Measurements from ENCODE around the gene CEP83.

Gene CEP83

DNA sequence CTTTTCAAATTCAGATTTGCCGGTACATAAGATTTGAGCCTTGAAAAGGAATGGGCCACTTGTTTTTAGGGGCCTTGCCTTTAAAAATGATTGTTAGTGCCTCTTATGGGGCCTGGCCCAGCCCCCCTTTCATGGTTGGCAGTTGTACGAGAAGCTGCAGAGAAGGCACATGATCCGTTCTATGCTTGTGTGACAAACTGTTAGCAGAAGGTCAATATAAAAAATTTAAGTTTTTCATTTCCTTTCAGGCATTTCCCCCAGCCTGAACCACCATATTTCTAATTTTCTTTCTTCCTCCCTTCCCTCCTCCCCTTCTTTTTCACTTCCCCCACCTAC lies 192.2 kb downstream of the CEP83 start:
- Histone ChIP-seq H3K27ac (replicated peaks; ENCODE audit: low read length) (no peak overlapping the region), H3K27me3 (ENCODE audit: control insufficient read depth in 3 of 3, insufficient read depth in 3 of 3, low read depth in 1 of 3, low read length in 3 of 3) (no peaks in the 10 kb centered on the region), H3K14ac (ENCODE audit: low read length) (no peak overlapping the region), H3K4me3 (ENCODE audit: low read length in 2 of 2) (no peak overlapping the region), H2BK15ac (ENCODE audit: low read length) (no peak overlapping the region), H3K9me3 (replicated peaks in 1 of 2; ENCODE audit: control insufficient read depth in 2 of 2, insufficient read depth in 1 of 2, low read depth in 1 of 2, low read length in 2 of 2) (no peaks in the 10 kb centered on the region), H3K23ac (ENCODE audit: low read depth, low read length, poor library complexity) (no peak overlapping the region), H2BK120ac (ENCODE audit: low read depth, low read length) (no peak overlapping the region), H2BK12ac (ENCODE audit: low read length) (no peak overlapping the region), H3K18ac (ENCODE audit: low read length) (no peak overlapping the region), H3K4me1 (ENCODE audit: control insufficient read depth in 2 of 2, insufficient read depth in 1 of 2, low read depth in 1 of 2, low read length in 2 of 2) (peaks cover 5 to 14% of the 10 kb centered on the region in 2 donors), H4K91ac (ENCODE audit: low read depth, low read length, poor library complexity) (no peak overlapping the region), H4K8ac (ENCODE audit: low read depth, low read length) (no peak overlapping the region), H3K9ac (ENCODE audit: low read depth, low read length, poor library complexity) (no peak overlapping the region), H3K36me3 (replicated peaks in 1 of 2; ENCODE audit: control insufficient read depth in 2 of 2, insufficient read depth in 2 of 2, low read length in 2 of 2) (peaks cover 0 to 3% of the 10 kb centered on the region in 2 donors), H2BK5ac (ENCODE audit: low read length) (no peak overlapping the region), H2AFZ (ENCODE audit: low read length) (no peak overlapping the region), H3K4ac (ENCODE audit: low read length) (no peak overlapping the region), H3K79me1 (ENCODE audit: low read depth, low read length) (no peaks in the 10 kb centered on the region), H3K4me2 (ENCODE audit: insufficient read depth, low read length, poor library complexity, severe bottlenecking) (no peak overlapping the region), H2AK5ac (ENCODE audit: low read depth, low read length) (no peak overlapping the region)
- no peak for DNase-seq (ENCODE audit: low spot score)
- WGBS, 2 donors (ENCODE audit: extremely low coverage in 2 of 2, insufficient read length in 2 of 2, insufficient replicate concordance in 1 of 2) = no CpG with 5 or more reads among the region's 3 CpGs

DNA sequence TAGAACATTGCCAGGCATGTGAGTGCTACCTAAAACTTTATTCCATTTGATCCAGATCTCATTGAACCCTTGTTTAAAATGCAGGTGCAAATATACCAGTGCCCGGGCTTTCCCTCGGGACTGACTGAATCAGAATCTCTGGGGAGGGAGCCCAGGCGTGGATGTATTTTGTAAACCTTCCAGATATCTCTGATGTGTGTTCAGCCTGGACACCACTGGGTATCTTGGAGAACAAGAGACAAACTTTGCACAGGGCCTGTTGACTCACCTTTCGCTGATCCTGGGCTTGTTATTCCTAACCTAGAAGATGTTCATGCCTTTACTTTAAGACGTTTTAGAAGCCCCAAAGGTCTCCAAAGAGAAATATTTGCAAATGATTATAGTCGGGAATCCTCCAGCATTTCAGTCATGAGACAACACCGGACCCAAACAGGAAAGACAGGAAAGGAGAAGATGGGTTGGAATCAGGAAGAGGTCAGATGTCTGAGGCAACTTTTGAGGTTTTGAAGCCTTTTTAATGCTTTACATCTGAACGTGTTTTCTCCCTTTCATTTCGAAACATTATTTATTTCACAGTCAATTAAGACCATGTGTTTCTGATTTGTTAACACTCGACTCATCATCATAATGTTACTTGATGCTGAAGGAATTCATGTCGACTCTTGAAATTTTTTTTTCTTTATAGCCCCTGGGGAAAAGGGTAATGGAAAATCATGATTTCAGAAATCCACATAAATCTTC lies 192.7 kb downstream of the CEP83 start:
- H3K4me2 ChIP-seq (ENCODE audit: insufficient read depth, low read length, poor library complexity, severe bottlenecking) = no peak overlapping the region
- no peak overlapping the region for H2BK12ac ChIP-seq (ENCODE audit: low read length)
- no peak overlapping the region for H2BK120ac ChIP-seq (ENCODE audit: low read depth, low read length)
- no peak overlapping the region for H2BK15ac ChIP-seq (ENCODE audit: low read length)
- peaks cover 5 to 19% of the 10 kb centered on the region in 2 donors for H3K4me1 ChIP-seq (ENCODE audit: control insufficient read depth in 2 of 2, insufficient read depth in 1 of 2, low read depth in 1 of 2, low read length in 2 of 2)
- no peak overlapping the region for H2AK5ac ChIP-seq (ENCODE audit: low read depth, low read length)
- no peak overlapping the region for H2AFZ ChIP-seq (ENCODE audit: low read length)
- no peak overlapping the region for H2BK5ac ChIP-seq (ENCODE audit: low read length)
- no CpG with 5 or more reads among the region's 11 CpGs for WGBS, 2 donors (ENCODE audit: extremely low coverage in 2 of 2, insufficient read length in 2 of 2, insufficient replicate concordance in 1 of 2)
- no peak overlapping the region for H3K18ac ChIP-seq (ENCODE audit: low read length)
- H4K8ac ChIP-seq (ENCODE audit: low read depth, low read length) = no peak overlapping the region
- no peak overlapping the region for H3K27ac ChIP-seq (replicated peaks; ENCODE audit: low read length)
- no peak overlapping the region for H3K9ac ChIP-seq (ENCODE audit: low read depth, low read length, poor library complexity)
- H3K23ac ChIP-seq (ENCODE audit: low read depth, low read length, poor library complexity) = no peak overlapping the region
- no peaks in the 10 kb centered on the region for H3K9me3 ChIP-seq (replicated peaks in 1 of 2; ENCODE audit: control insufficient read depth in 2 of 2, insufficient read depth in 1 of 2, low read depth in 1 of 2, low read length in 2 of 2)
- DNase-seq (ENCODE audit: low spot score) = no peak
- no peak overlapping the region for H3K14ac ChIP-seq (ENCODE audit: low read length)
- H4K91ac ChIP-seq (ENCODE audit: low read depth, low read length, poor library complexity) = no peak overlapping the region
- H3K79me1 ChIP-seq (ENCODE audit: low read depth, low read length) = no peaks in the 10 kb centered on the region
- H3K27me3 ChIP-seq (ENCODE audit: control insufficient read depth in 3 of 3, insufficient read depth in 3 of 3, low read depth in 1 of 3, low read length in 3 of 3) = no peaks in the 10 kb centered on the region
- peaks cover 0 to 3% of the 10 kb centered on the region in 2 donors for H3K36me3 ChIP-seq (replicated peaks in 1 of 2; ENCODE audit: control insufficient read depth in 2 of 2, insufficient read depth in 2 of 2, low read length in 2 of 2)
- no peak overlapping the region for H3K4ac ChIP-seq (ENCODE audit: low read length)
- no peak overlapping the region for H3K4me3 ChIP-seq (ENCODE audit: low read length in 2 of 2)

DNA sequence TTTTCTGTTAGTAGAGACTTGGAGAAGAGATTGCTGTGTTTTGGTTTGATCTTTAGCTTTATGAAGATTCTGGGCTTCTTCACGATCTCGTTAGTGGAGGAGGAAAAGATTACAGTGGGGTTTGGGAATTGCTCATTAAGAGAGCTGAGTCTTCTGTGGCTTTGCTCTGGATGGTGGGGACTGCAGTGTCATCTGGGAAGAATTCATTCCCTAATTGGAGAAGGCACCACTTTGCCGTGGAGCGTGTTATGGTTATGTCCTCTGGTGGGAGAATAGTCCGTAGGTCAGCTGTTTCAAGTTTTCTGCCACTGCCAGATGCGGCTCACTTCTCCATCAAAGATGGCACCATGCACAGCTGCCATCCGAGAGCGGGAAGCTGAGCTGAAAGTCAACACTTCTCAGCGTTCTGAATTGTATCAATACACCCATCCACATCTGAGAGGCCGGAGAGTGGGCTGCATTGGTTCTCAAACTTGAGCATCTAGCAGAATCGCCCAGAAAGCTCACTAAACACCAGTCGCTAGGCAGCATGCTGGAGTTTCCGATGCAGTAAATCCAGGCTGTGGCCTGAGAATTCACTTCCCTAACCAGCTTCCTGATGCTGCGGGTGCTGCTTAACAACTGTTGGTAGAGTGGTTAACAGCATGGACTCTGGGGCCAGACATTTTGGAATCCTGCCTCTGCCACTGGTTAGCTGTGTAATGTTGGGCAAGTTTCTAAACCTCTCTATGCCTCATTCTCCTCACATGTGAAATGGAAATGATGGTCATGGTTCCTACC lies 193.5 kb downstream of the CEP83 start:
- Histone ChIP-seq H3K4me1 (ENCODE audit: control insufficient read depth in 2 of 2, insufficient read depth in 1 of 2, low read depth in 1 of 2, low read length in 2 of 2) (peaks cover 10 to 23% of the 10 kb centered on the region in 2 donors), H3K36me3 (replicated peaks in 1 of 2; ENCODE audit: control insufficient read depth in 2 of 2, insufficient read depth in 2 of 2, low read length in 2 of 2) (peaks cover 0 to 3% of the 10 kb centered on the region in 2 donors), H2AK5ac (ENCODE audit: low read depth, low read length) (no peak overlapping the region), H2BK15ac (ENCODE audit: low read length) (no peak overlapping the region), H3K9me3 (replicated peaks in 1 of 2; ENCODE audit: control insufficient read depth in 2 of 2, insufficient read depth in 1 of 2, low read depth in 1 of 2, low read length in 2 of 2) (no peaks in the 10 kb centered on the region), H3K9ac (ENCODE audit: low read depth, low read length, poor library complexity) (no peak overlapping the region), H3K79me1 (ENCODE audit: low read depth, low read length) (no peaks in the 10 kb centered on the region), H2BK5ac (ENCODE audit: low read length) (no peak overlapping the region), H3K4ac (ENCODE audit: low read length) (no peak overlapping the region), H3K4me3 (ENCODE audit: low read length in 2 of 2) (no peak overlapping the region), H3K27me3 (ENCODE audit: control insufficient read depth in 3 of 3, insufficient read depth in 3 of 3, low read depth in 1 of 3, low read length in 3 of 3) (no peaks in the 10 kb centered on the region), H3K18ac (ENCODE audit: low read length) (no peak overlapping the region), H3K23ac (ENCODE audit: low read depth, low read length, poor library complexity) (no peak overlapping the region), H4K91ac (ENCODE audit: low read depth, low read length, poor library complexity) (no peak overlapping the region), H2BK12ac (ENCODE audit: low read length) (no peak overlapping the region), H2BK120ac (ENCODE audit: low read depth, low read length) (no peak overlapping the region), H3K14ac (ENCODE audit: low read length) (no peak overlapping the region), H3K4me2 (ENCODE audit: insufficient read depth, low read length, poor library complexity, severe bottlenecking) (no peak overlapping the region), H3K27ac (replicated peaks; ENCODE audit: low read length) (no peak overlapping the region), H4K8ac (ENCODE audit: low read depth, low read length) (no peak overlapping the region), H2AFZ (ENCODE audit: low read length) (no peak overlapping the region)
- no CpG with 5 or more reads among the region's 14 CpGs for WGBS, 2 donors (ENCODE audit: extremely low coverage in 2 of 2, insufficient read length in 2 of 2, insufficient replicate concordance in 1 of 2)
- DNase-seq (ENCODE audit: low spot score) = no peak

DNA sequence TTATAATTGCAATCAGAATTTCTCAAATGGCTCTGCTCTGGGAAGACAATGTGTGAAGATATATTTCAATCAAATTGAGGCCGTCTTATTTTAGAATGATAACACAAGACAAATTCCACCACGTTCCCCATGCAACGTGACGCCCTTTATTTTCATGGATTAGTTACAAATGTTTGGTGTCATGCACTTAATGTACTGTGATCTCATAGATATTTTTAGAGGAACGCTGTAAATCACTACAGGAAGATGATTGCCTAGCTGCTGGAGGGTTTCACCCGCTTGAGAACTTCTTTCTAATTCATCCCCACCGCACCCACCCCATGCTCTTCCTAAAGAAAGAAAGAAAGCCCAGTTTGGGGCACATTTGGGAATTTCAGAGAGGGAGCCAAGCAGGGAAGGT lies 194.1 kb downstream of the CEP83 start:
- Histone ChIP-seq H3K79me1 (ENCODE audit: low read depth, low read length) (no peaks in the 10 kb centered on the region), H3K9me3 (replicated peaks in 1 of 2; ENCODE audit: control insufficient read depth in 2 of 2, insufficient read depth in 1 of 2, low read depth in 1 of 2, low read length in 2 of 2) (no peaks in the 10 kb centered on the region), H2BK15ac (ENCODE audit: low read length) (no peak overlapping the region), H3K4me1 (ENCODE audit: control insufficient read depth in 2 of 2, insufficient read depth in 1 of 2, low read depth in 1 of 2, low read length in 2 of 2) (peaks cover 11 to 26% of the 10 kb centered on the region in 2 donors), H2BK12ac (ENCODE audit: low read length) (no peak overlapping the region), H4K91ac (ENCODE audit: low read depth, low read length, poor library complexity) (no peak overlapping the region), H3K23ac (ENCODE audit: low read depth, low read length, poor library complexity) (no peak overlapping the region), H4K8ac (ENCODE audit: low read depth, low read length) (no peak overlapping the region), H3K36me3 (replicated peaks in 1 of 2; ENCODE audit: control insufficient read depth in 2 of 2, insufficient read depth in 2 of 2, low read length in 2 of 2) (peaks cover 2 to 3% of the 10 kb centered on the region in 2 donors), H3K4me3 (ENCODE audit: low read length in 2 of 2) (no peak overlapping the region), H3K27ac (replicated peaks; ENCODE audit: low read length) (no peak overlapping the region), H2BK120ac (ENCODE audit: low read depth, low read length) (no peak overlapping the region), H2AK5ac (ENCODE audit: low read depth, low read length) (no peak overlapping the region), H3K27me3 (ENCODE audit: control insufficient read depth in 3 of 3, insufficient read depth in 3 of 3, low read depth in 1 of 3, low read length in 3 of 3) (no peaks in the 10 kb centered on the region), H2BK5ac (ENCODE audit: low read length) (no peak overlapping the region), H3K14ac (ENCODE audit: low read length) (no peak overlapping the region), H3K18ac (ENCODE audit: low read length) (no peak overlapping the region), H3K4ac (ENCODE audit: low read length) (no peak overlapping the region), H2AFZ (ENCODE audit: low read length) (no peak overlapping the region), H3K4me2 (ENCODE audit: insufficient read depth, low read length, poor library complexity, severe bottlenecking) (no peak overlapping the region), H3K9ac (ENCODE audit: low read depth, low read length, poor library complexity) (no peak overlapping the region)
- DNase-seq (ENCODE audit: low spot score) = no peak
- no CpG with 5 or more reads among the region's 7 CpGs for WGBS, 2 donors (ENCODE audit: extremely low coverage in 2 of 2, insufficient read length in 2 of 2, insufficient replicate concordance in 1 of 2)
